Transverse colon (tissue), 4 donors: ENCODE results near the gene CHEK2. TPM values are rescaled to one million over a fixed set of nuclear protein-coding genes. Genes with fewer than 3 reads are reported as not detected.
"Not testable (repeated sequence)": the region's sequence is repeated elsewhere in the genome, so short reads cannot be mapped to it uniquely, and the experiment has no call there.

ENCODE experiments used
- DNase-seq: peaks from one replicate; pipeline ENCODE4 v3.0.0-alpha.2; 2019
- H3K27ac ChIP-seq, 4 donors: fragments of 200-600 bp; sonication (generic); 2 replicates each; pipeline ENCODE4 v1.5.1; 2016 to 2018; ENCODE audit warnings: inconsistent platforms in 4 of 4
- H3K27me3 ChIP-seq: fragments of 200-600 bp; sonication (generic); 2 replicates; pipeline ENCODE4 v1.5.1; 2017; ENCODE audit warnings: inconsistent platforms
- H3K36me3 ChIP-seq, 4 donors: fragments of 200-600 bp; sonication (generic); 2 replicates each; pipeline ENCODE4 v1.5.1; 2017 to 2019; ENCODE audit warnings: inconsistent platforms in 4 of 4
- H3K4me1 ChIP-seq, 4 donors: fragments of 200-600 bp; sonication (generic); 2 replicates each; pipeline ENCODE4 v1.5.1; 2017 to 2020; ENCODE audit warnings: inconsistent platforms in 4 of 4
- H3K4me3 ChIP-seq, 4 donors: fragments of 200-600 bp; sonication (generic); 1 replicate in 1 of 4; 2 replicates in 3 of 4; pipeline versions ENCODE4 v1.5.1 to v1.6.1; 2017 to 2019; ENCODE audit warnings: inconsistent platforms in 4 of 4
- H3K9me3 ChIP-seq, 2 donors: fragments of 200-600 bp; sonication (generic); 2 replicates each; pipeline ENCODE4 v1.5.1; 2017 to 2019; ENCODE audit warnings: inconsistent platforms in 2 of 2
- CTCF ChIP-seq, 5 experiments: fragments of 200-600 bp in 3 of 5; fragments of 450-650 bp in 2 of 5; sonication (generic) in 3 of 5; IDR thresholded peaks; 1 replicate in 2 of 5; 2 replicates in 3 of 5; pipeline ENCODE4 v1.5.1; 2016 to 2017; ENCODE audit warnings: antibody characterized with exemption in 5 of 5, inconsistent platforms in 3 of 5, mild to moderate bottlenecking in 2 of 5, moderate library complexity in 1 of 5
- EP300 ChIP-seq: sonication (generic); formaldehyde crosslinking; IDR thresholded peaks from one replicate; pipeline ENCODE4 v1.6.1; 2017; ENCODE audit warnings: antibody characterized with exemption, low read depth
- POLR2A ChIP-seq: fragments of 450-650 bp; IDR thresholded peaks from one replicate; pipeline ENCODE4 v1.6.1; 2016; ENCODE audit warnings: antibody characterized with exemption, mild to moderate bottlenecking, moderate library complexity
- POLR2AphosphoS5 ChIP-seq, 3 donors: sonication (generic); formaldehyde crosslinking; IDR thresholded peaks; one replicate each; pipeline ENCODE4 v1.6.1; 2016; ENCODE audit warnings: antibody characterized with exemption in 3 of 3
- WGBS, 2 donors: methylation state at CpG; one replicate each; pipeline ENCODE4 v1.1.5; 2018; ENCODE audit warnings: low coverage in 1 of 2; 5-methylcytosine and 5-hydroxymethylcytosine counted together
- in situ Hi-C, 4 donors: fragments of 200-750 bp; cut with MboI; loops; one replicate each; pipeline versions ENCODE4 v1.15.0 to v1.15.1; 2017; ENCODE audit warnings: low sequenced_read_pairs in 3 of 4, low pct_ligation_motif_present in 1 of 4, low pct_unique_long_range_greater_than_20kb in 1 of 4
- intact Hi-C: fragments of 100-400 bp; cut with DNase I; formaldehyde crosslinking; loops from one replicate; pipeline ENCODE4 v1.15.1; 2023; ENCODE audit warnings: low total_unique reads
- total RNA-seq, 4 donors: library from RNA; depleted of rRNA; stranded (reverse); fragments of >200 nt; gene quantifications; one replicate each; pipeline ENCODE4 v1.1.0, GENCODE V29; 2016

Gene CHEK2
- total RNA-seq, 4 donors from 2014 or later, result 6.6 to 12.1 (median 10.8) TPM; not detected in 1

DNA sequence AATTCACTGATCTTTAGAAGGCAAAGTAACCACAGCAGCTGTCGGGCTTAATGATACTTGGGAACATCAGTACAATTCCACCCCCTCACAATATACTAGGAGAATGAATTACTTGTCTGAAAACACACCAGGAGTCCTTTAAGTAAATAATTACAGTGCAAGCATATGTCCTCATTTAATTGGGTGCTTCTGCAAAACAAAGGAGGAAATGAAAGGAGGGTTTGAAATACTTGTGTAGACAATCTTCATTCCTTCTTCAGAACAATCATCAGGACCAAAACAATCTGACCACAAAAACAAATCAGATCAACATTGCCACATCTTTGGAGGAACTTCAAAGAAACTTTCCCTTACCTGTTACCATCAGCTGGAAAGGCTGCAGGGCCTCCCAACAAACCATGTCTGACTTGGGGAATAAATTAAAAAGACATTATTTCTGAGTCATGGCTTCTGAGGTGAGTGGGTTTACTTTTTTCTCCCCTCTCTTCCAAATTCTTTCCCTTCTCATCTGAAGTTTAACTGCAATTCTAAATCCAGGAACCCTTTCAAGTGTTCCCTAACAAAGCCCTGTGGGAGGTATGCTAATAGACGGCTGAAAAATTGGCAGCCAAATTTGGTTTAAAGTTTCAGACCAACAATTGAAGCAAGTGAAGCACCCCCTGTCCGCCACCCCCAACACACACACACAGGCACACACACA is 18.4 kb upstream of the CHEK2 start:
- no peaks in the 10 kb centered on the region for H3K27me3 ChIP-seq
- in situ Hi-C loops (no loop called here), intact Hi-C loops (no loop called here)
- peak overlapping the region in 1 of 4 donors; percentile 24 for H3K27ac ChIP-seq
- H3K4me1 ChIP-seq, result peaks cover 0 to 5% (median 0%) of the 10 kb centered on the region in 4 donors
- DNase-seq, result no peak
- TF ChIP-seq EP300 (no peak), POLR2A (no peak), CTCF (IDR thresholded peaks at IDR 0.05) (no peak), POLR2AphosphoS5 (IDR thresholded peaks at IDR 0.05) (no peak)
- no peaks in the 10 kb centered on the region for H3K9me3 ChIP-seq
- H3K36me3 ChIP-seq, result no peaks in the 10 kb centered on the region
- 49% methylated on average over 3 of the region's 3 CpGs; no CpG with 5 or more reads in 1 of the 2 donors for WGBS, 2 donors
- no peak overlapping the region for H3K4me3 ChIP-seq

GRCh38 chr22:28754512-28754911 is 12.9 kb upstream of the CHEK2 start:
- 95 to 100% methylated on average over 1 to 3 of the region's 3 CpGs for WGBS, 2 donors
- in situ Hi-C loops, DNase-seq, intact Hi-C loops, H3K4me1 ChIP-seq, H3K4me3 ChIP-seq, H3K36me3 ChIP-seq, H3K27ac ChIP-seq, H3K9me3 ChIP-seq, H3K27me3 ChIP-seq: not testable (repeated sequence)

DNA sequence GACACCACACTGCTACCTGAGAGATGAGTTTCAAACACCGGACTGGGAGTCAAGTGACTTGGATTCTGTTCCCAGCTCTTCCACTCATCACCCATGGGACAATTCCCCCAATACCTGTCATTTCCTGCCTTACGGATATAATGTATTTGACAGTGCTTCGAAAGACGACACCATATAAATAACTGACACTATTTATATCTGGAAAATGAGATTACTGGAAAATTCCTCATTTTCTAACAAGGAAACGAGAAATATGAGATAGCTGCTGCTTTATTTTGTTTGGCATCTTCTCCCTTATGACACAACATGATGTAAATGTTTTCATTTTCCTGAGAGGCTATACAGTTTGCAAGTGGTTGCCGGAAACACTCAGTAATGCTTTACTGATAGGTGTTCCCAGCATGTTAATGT is 8.9 kb upstream of the CHEK2 start:
- 78 to 82% methylated on average over 5 to 6 of the region's 6 CpGs for WGBS, 2 donors
- Histone ChIP-seq H3K4me3 (no peak overlapping the region), H3K27ac (no peak overlapping the region), H3K4me1 (no peaks in the 10 kb centered on the region), H3K36me3 (peaks cover 0 to 19% (median 9%) of the 10 kb centered on the region in 4 donors), H3K9me3 (no peaks in the 10 kb centered on the region), H3K27me3 (no peaks in the 10 kb centered on the region)
- in situ Hi-C loops, result no loop called here
- TF ChIP-seq POLR2A (no peak), EP300 (no peak), CTCF (IDR thresholded peaks at IDR 0.05) (no peak), POLR2AphosphoS5 (IDR thresholded peaks at IDR 0.05) (no peak)
- intact Hi-C loops, result no loop called here
- DNase-seq, result no peak

DNA sequence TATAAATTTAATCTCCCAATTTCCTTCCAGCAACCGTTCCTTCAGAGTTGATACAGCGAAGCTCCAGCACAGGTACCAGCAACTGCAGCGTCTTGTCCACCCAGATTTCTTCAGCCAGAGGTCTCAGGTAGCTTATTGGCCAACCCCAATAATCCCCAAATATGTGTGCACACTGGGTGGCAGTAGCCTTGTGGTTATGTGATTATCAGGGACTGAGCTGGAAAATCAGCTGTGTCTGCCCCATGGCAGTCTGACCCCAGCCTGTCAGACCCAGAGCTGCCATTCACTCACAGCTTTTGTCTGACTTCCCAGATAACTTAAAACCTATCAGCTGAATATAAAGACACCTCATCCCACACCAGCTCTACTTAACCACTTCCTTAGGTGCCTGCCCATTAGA is 2.2 kb upstream of the CHEK2 start:
- H3K36me3 ChIP-seq, result peaks cover 0 to 30% (median 13%) of the 10 kb centered on the region in 4 donors
- peaks cover 8 to 23% (median 13%) of the 10 kb centered on the region in 4 donors for H3K4me1 ChIP-seq
- H3K27me3 ChIP-seq, result no peaks in the 10 kb centered on the region
- no peak overlapping the region for H3K4me3 ChIP-seq
- TF ChIP-seq CTCF (IDR thresholded peaks at IDR 0.05) (no peak), POLR2A (no peak), EP300 (no peak), POLR2AphosphoS5 (IDR thresholded peaks at IDR 0.05) (no peak)
- intact Hi-C loops (no loop called here), in situ Hi-C loops (no loop called here)
- 94% methylated on average over 3 of the region's 3 CpGs; no CpG with 5 or more reads in 1 of the 2 donors for WGBS, 2 donors
- no peak for DNase-seq
- no peak overlapping the region for H3K27ac ChIP-seq
- no peaks in the 10 kb centered on the region for H3K9me3 ChIP-seq

GRCh38 chr22:28742562-28742962 is 942 bp upstream of the CHEK2 start:
- no peak for DNase-seq
- Histone ChIP-seq H3K4me1 (peaks cover 8 to 28% (median 13%) of the 10 kb centered on the region in 4 donors), H3K27ac (peak overlapping the region; percentile 92 to 99 (median 96)), H3K27me3 (no peaks in the 10 kb centered on the region), H3K9me3 (no peaks in the 10 kb centered on the region), H3K4me3 (peak overlapping the region; percentile 61 to 98 (median 87)), H3K36me3 (peaks cover 0 to 24% (median 10%) of the 10 kb centered on the region in 4 donors)
- in situ Hi-C loops, result no loop called here
- intact Hi-C loops, result no loop called here
- WGBS, 2 donors, result 2 to 4% methylated on average over 7 to 10 of the region's 10 CpGs
- TF ChIP-seq EP300, result no peak
- no peak for TF ChIP-seq POLR2A
- no peak for TF ChIP-seq CTCF (IDR thresholded peaks at IDR 0.05)
- no peak for TF ChIP-seq POLR2AphosphoS5 (IDR thresholded peaks at IDR 0.05)
